ENCODE data around the gene ZKSCAN8. TPM values are rescaled to one million over a fixed set of nuclear protein-coding genes. Genes with fewer than 3 reads are reported as not detected.

ZKSCAN8 gene
- total RNA-seq, 1 experiment from 2014 or later, result 25.4 TPM

GRCh38 chr6:28172006-28172405 lies 30.3 kb downstream of the ZKSCAN8 start:
- Histone ChIP-seq H2BK15ac (ENCODE audit: low read depth, low read length) (no peak overlapping the region), H3K79me1 (ENCODE audit: insufficient read depth, low read depth, low read length, poor library complexity, severe bottlenecking) (no peaks in the 10 kb centered on the region), H3K79me2 (ENCODE audit: insufficient read depth, low read length) (no peaks in the 10 kb centered on the region), H2BK12ac (ENCODE audit: insufficient read length, low read depth, low read length) (no peak overlapping the region), H3K14ac (ENCODE audit: insufficient read depth, low read length) (no peak overlapping the region), H3K56ac (ENCODE audit: insufficient read length, low read depth, low read length) (no peak overlapping the region), H2BK20ac (ENCODE audit: low read depth, low read length, poor library complexity, severe bottlenecking) (no peak overlapping the region), H2AFZ (ENCODE audit: low read length) (no peak overlapping the region), H3K9ac (ENCODE audit: extremely low read depth, insufficient read length, low read length) (no peak overlapping the region), H3K4me2 (ENCODE audit: insufficient read depth, insufficient read length, low read length) (no peak overlapping the region), H3K4ac (ENCODE audit: low read depth, low read length) (no peak overlapping the region), H3K27ac (ENCODE audit: insufficient read length, low read depth, low read length) (no peak overlapping the region), H2BK120ac (ENCODE audit: low read depth, low read length, poor library complexity, severe bottlenecking) (no peak overlapping the region), H3K27me3 (ENCODE audit: insufficient read depth, low read length) (no peaks in the 10 kb centered on the region), H2BK5ac (ENCODE audit: insufficient read length, low read length) (no peak overlapping the region), H4K8ac (replicated peaks; ENCODE audit: insufficient read length, low read depth, low read length) (no peak overlapping the region), H3K23me2 (ENCODE audit: insufficient read length, low read depth, low read length, poor library complexity, severe bottlenecking) (no peaks in the 10 kb centered on the region), H3K18ac (ENCODE audit: insufficient read length, low read depth, low read length) (no peak overlapping the region), H4K5ac (ENCODE audit: insufficient read length, low read depth, low read length) (no peak overlapping the region), H3K9me3 (ENCODE audit: control insufficient read depth, low read depth, low read length) (no peaks in the 10 kb centered on the region), H2AK5ac (ENCODE audit: insufficient read length, low read length) (no peak overlapping the region), H3T11ph (ENCODE audit: low read length) (no peak overlapping the region), H4K20me1 (ENCODE audit: control insufficient read depth, insufficient read depth, insufficient read length) (no peaks in the 10 kb centered on the region), H3K4me1 (ENCODE audit: insufficient read depth, low read length) (no peaks in the 10 kb centered on the region), H3K23ac (ENCODE audit: insufficient read length, low read depth, low read length) (no peak overlapping the region), H4K91ac (ENCODE audit: insufficient read length, low read depth, low read length) (no peak overlapping the region)
- Mint-ChIP-seq H3K9me3 (0 out of 5 replicates have a peak, but pooled peaks cover 0 to 2% of the 10 kb centered on the region in 2 experiments), H3K27me3 (ENCODE audit: low read depth) (peaks cover 46% of the 10 kb centered on the region), H3K4me1 (no peaks in the 10 kb centered on the region), H3K36me3 (ENCODE audit: insufficient read depth in 1 of 3, low read depth in 3 of 3) (no peaks in the 10 kb centered on the region), H3K4me3 (no peak overlapping the region), H3K27ac (no peak overlapping the region)
- no CpG with 5 or more reads among the region's 2 CpGs for WGBS (ENCODE audit: extremely low coverage, insufficient read length, low lambda C conversion rate)
- DNase-seq, result no peak
- TF ChIP-seq CTCF (conservative IDR thresholded peaks at IDR 0.05), result no peak
